Measurements from ENCODE around the gene EXOC3.

DNA sequence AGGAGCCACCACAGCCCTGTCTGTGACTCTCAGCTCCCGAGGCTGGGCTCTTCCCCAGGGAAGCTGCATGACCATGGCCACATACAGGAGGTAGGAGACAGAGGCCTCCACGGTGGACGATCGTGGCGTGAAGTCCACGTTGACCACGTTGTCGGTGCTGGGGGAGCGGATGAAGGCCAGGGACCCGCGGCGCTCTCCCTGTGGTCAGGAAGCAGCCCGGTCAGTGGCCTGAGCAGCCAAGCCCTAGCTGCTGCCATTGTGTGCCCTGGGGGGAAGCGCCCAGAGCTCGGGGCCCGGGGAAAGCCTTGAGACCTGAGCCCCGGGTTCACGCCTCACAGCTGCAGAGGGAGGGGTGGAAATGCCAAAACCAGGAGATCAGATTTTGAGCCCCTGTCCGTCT is 34.3 kb downstream of the EXOC3 start:
- TF ChIP-seq, protein P1, sequence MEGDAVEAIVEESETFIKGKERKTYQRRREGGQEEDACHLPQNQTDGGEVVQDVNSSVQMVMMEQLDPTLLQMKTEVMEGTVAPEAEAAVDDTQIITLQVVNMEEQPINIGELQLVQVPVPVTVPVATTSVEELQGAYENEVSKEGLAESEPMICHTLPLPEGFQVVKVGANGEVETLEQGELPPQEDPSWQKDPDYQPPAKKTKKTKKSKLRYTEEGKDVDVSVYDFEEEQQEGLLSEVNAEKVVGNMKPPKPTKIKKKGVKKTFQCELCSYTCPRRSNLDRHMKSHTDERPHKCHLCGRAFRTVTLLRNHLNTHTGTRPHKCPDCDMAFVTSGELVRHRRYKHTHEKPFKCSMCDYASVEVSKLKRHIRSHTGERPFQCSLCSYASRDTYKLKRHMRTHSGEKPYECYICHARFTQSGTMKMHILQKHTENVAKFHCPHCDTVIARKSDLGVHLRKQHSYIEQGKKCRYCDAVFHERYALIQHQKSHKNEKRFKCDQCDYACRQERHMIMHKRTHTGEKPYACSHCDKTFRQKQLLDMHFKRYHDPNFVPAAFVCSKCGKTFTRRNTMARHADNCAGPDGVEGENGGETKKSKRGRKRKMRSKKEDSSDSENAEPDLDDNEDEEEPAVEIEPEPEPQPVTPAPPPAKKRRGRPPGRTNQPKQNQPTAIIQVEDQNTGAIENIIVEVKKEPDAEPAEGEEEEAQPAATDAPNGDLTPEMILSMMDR (conservative IDR thresholded peaks at IDR 0.05; ENCODE audit: low read depth, low read length), result no peak
- TF ChIP-seq EZH2 (IDR thresholded peaks at IDR 0.05; ENCODE audit: low read length, unreplicated experiment), result no peak
- TF ChIP-seq EZH2phosphoT487 (IDR thresholded peaks at IDR 0.05; ENCODE audit: borderline replicate concordance, low read length), result no peak
